Panc1 (cell line): Measurements from ENCODE around the gene SLC15A1. TPM values are rescaled to one million over a fixed set of nuclear protein-coding genes. Genes with fewer than 3 reads are reported as not detected.

ENCODE experiments used
- ATAC-seq: fragments of 200-7000 bp; cut with Tn5 transposase; 2 replicates; pipeline ENCODE4 v1.9.1; 2020; ENCODE audit warnings: mild to moderate bottlenecking, moderate library complexity
- BruUV-seq: library from RNA; stranded (reverse); fragments of 400-500 nt; replicated peaks from 2 replicates; lab custom pipeline; 2021; lab: Mats Ljungman, UMichigan
- CTCF ChIA-PET: fragments of 300-600 bp; sonication (Branson Sonifier 250); formaldehyde crosslinking; loops from one replicate; lab custom pipeline; 2022; ENCODE audit warnings: antibody characterized with exemption; lab: Charles Lee
- POLR2A ChIA-PET: fragments of 300-600 bp; sonication (Branson Sonifier 250); formaldehyde crosslinking; loops from one replicate; lab custom pipeline; 2022; ENCODE audit warnings: antibody characterized with exemption; lab: Charles Lee
- DNase-seq: peaks from one replicate; pipeline ENCODE4 v3.0.0-alpha.2; 2010; ENCODE audit warnings: low read depth, low spot score
- H3K27ac ChIP-seq: 2 replicates; pipeline ENCODE4 v1.5.1; 2011; ENCODE audit warnings: mild to moderate bottlenecking, low read length, inconsistent platforms
- H3K27me3 ChIP-seq: fragments of 200-500 bp; sonication (Bioruptor generic); 2 replicates; pipeline ENCODE4 v1.6.0; 2014; ENCODE audit warnings: low read length, inconsistent platforms; ENCODE audit not compliant: control insufficient read depth, insufficient read depth
- H3K36me3 ChIP-seq: fragments of 200-500 bp; sonication (Bioruptor generic); 2 replicates; pipeline ENCODE4 v1.5.1; 2014; ENCODE audit warnings: inconsistent platforms, mild to moderate bottlenecking, low read length, moderate library complexity; ENCODE audit not compliant: control insufficient read depth, insufficient read depth
- H3K4me1 ChIP-seq: 2 replicates; pipeline ENCODE4 v1.5.1; 2011; ENCODE audit warnings: inconsistent platforms, mild to moderate bottlenecking, low read length, moderate library complexity; ENCODE audit not compliant: control insufficient read depth, insufficient read depth
- H3K4me3 ChIP-seq, 2 experiments: 2 replicates each; pipeline ENCODE4 v1.5.1; 2011 to 2012; ENCODE audit warnings: low read depth in 2 of 2, low read length in 2 of 2, mild to moderate bottlenecking in 2 of 2, inconsistent platforms in 1 of 2, moderate library complexity in 1 of 2
- H3K9me3 ChIP-seq: fragments of 200-500 bp; sonication (Bioruptor generic); 2 replicates; pipeline ENCODE4 v1.5.1; 2014; ENCODE audit warnings: low read depth, mild to moderate bottlenecking, inconsistent platforms, low read length, moderate library complexity; ENCODE audit not compliant: control insufficient read depth, insufficient read depth
- CTCF ChIP-seq: fragments of 450-650 bp; IDR thresholded peaks from 2 replicates; pipeline ENCODE4 v1.5.1; 2017; ENCODE audit warnings: mild to moderate bottlenecking
- POLR2AphosphoS5 ChIP-seq: IDR thresholded peaks from 2 replicates; pipeline ENCODE4 v1.6.1; 2012; ENCODE audit warnings: mild to moderate bottlenecking, low read depth, low read length, moderate library complexity
- SIN3A ChIP-seq: IDR thresholded peaks from 2 replicates; pipeline ENCODE4 v1.6.1; 2012; ENCODE audit warnings: low read depth, mild to moderate bottlenecking, low read length, moderate library complexity, borderline replicate concordance; ENCODE audit not compliant: insufficient read depth
- TCF7L2 ChIP-seq: IDR thresholded peaks from 2 replicates; pipeline ENCODE4 v1.6.1; 2011; ENCODE audit warnings: mild to moderate bottlenecking, low read depth, low read length, inconsistent platforms
- in situ Hi-C: cut with HindIII; loops from 2 replicates; pipeline ENCODE4 v1.10.0; 2016; ENCODE audit warnings: low sequenced_read_pairs, low pct_unique_long_range_greater_than_20kb
- intact Hi-C: fragments of 100-400 bp; cut with micrococcal nuclease; formaldehyde crosslinking; loops from one replicate; pipeline ENCODE4 v1.10.0; 2022; ENCODE audit not compliant: unreplicated experiment
- total RNA-seq: library from RNA; stranded (reverse); gene quantifications from one replicate; pipeline ENCODE4 v1.2.1, GENCODE V29; 2021; ENCODE audit not compliant: unreplicated experiment
- TF ChIP-seq, protein P1 (sequence below), 2 experiments: IDR thresholded peaks; 2 replicates each; pipeline ENCODE4 v1.6.1; 2011 to 2012; ENCODE audit warnings: low read depth in 2 of 2, control low read depth in 1 of 2, low read length in 1 of 2, mild to moderate bottlenecking in 1 of 2, moderate library complexity in 1 of 2; ENCODE audit not compliant: insufficient read depth in 1 of 2

SLC15A1 gene
- total RNA-seq, 1 experiment from 2014 or later, result 0.18 TPM

GRCh38 chr13:98769736-98770135 is 17.3 kb upstream of the SLC15A1 start:
- in situ Hi-C loops, result no loop called here
- BruUV-seq, result no TSS peak
- TF ChIP-seq SIN3A, result no peak
- TF ChIP-seq POLR2AphosphoS5, result no peak
- TF ChIP-seq TCF7L2, result no peak
- TF ChIP-seq CTCF, result no peak
- TF ChIP-seq, protein P1, sequence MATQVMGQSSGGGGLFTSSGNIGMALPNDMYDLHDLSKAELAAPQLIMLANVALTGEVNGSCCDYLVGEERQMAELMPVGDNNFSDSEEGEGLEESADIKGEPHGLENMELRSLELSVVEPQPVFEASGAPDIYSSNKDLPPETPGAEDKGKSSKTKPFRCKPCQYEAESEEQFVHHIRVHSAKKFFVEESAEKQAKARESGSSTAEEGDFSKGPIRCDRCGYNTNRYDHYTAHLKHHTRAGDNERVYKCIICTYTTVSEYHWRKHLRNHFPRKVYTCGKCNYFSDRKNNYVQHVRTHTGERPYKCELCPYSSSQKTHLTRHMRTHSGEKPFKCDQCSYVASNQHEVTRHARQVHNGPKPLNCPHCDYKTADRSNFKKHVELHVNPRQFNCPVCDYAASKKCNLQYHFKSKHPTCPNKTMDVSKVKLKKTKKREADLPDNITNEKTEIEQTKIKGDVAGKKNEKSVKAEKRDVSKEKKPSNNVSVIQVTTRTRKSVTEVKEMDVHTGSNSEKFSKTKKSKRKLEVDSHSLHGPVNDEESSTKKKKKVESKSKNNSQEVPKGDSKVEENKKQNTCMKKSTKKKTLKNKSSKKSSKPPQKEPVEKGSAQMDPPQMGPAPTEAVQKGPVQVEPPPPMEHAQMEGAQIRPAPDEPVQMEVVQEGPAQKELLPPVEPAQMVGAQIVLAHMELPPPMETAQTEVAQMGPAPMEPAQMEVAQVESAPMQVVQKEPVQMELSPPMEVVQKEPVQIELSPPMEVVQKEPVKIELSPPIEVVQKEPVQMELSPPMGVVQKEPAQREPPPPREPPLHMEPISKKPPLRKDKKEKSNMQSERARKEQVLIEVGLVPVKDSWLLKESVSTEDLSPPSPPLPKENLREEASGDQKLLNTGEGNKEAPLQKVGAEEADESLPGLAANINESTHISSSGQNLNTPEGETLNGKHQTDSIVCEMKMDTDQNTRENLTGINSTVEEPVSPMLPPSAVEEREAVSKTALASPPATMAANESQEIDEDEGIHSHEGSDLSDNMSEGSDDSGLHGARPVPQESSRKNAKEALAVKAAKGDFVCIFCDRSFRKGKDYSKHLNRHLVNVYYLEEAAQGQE (IDR thresholded peaks at IDR 0.05; ENCODE audit: insufficient read depth in 1 of 2, low read depth in 2 of 2, low read length in 1 of 2), result no peak
- POLR2A ChIA-PET, result no interaction called here
- no peak overlapping the region for H3K4me3 ChIP-seq
- H3K27ac ChIP-seq, result no peak overlapping the region
- ATAC-seq, result no peak
- DNase-seq, result no peak
- H3K36me3 ChIP-seq, result no peaks in the 10 kb centered on the region
- CTCF ChIA-PET, result no interaction called here
- peaks cover 2% of the 10 kb centered on the region; the same call in 1 of the 2 replicates for H3K27me3 ChIP-seq
- H3K9me3 ChIP-seq, result no peaks in the 10 kb centered on the region
- intact Hi-C loops, result no loop called here
- H3K4me1 ChIP-seq, result no peaks in the 10 kb centered on the region

GRCh38 chr13:98768522-98768921 is 16.1 kb upstream of the SLC15A1 start:
- Histone ChIP-seq H3K9me3 (no peaks in the 10 kb centered on the region), H3K27ac (no peak overlapping the region), H3K36me3 (no peaks in the 10 kb centered on the region), H3K27me3 (peaks cover 2% of the 10 kb centered on the region; the same call in 1 of the 2 replicates), H3K4me3 (no peak overlapping the region), H3K4me1 (no peaks in the 10 kb centered on the region)
- ChIA-PET CTCF (no interaction called here), POLR2A (no interaction called here)
- intact Hi-C loops (no loop called here), in situ Hi-C loops (no loop called here)
- TF ChIP-seq TCF7L2 (no peak), SIN3A (no peak), CTCF (no peak), POLR2AphosphoS5 (no peak)
- TF ChIP-seq, protein P1 (IDR thresholded peaks at IDR 0.05; ENCODE audit: insufficient read depth in 1 of 2, low read depth in 2 of 2, low read length in 1 of 2), result no peak
- ATAC-seq (no peak), DNase-seq (no peak)
- BruUV-seq, result no TSS peak
